UCSD-AML1 (cell line): Measurements from ENCODE around the gene ARID1B.

Experiments
- DNase-seq: peaks from one replicate; lab custom pipeline; 2025; ENCODE audit not compliant: unreplicated experiment; lab: John Stamatoyannopoulos, UW

The ARID1B gene

GRCh38 chr6:156850353-156850752 lies 73.2 kb downstream of the ARID1B start:
- no peak for DNase-seq

GRCh38 chr6:156851454-156851921 lies 74.3 kb downstream of the ARID1B start:
- DNase-seq = no peak

GRCh38 chr6:156852147-156852857 lies 75.1 kb downstream of the ARID1B start:
- no peak for DNase-seq

- DNase-seq = no peak
Observed at GRCh38 chr6:156852858-156853216, 75.7 kb downstream of the ARID1B start.

GRCh38 chr6:156853733-156854132 lies 76.6 kb downstream of the ARID1B start:
- no peak for DNase-seq

GRCh38 chr6:156854466-156855161 lies 77.4 kb downstream of the ARID1B start:
- no peak for DNase-seq

GRCh38 chr6:156857573-156857972 lies 80.4 kb downstream of the ARID1B start:
- DNase-seq = no peak

- no peak for DNase-seq
Observed at GRCh38 chr6:156859686-156860085, 82.5 kb downstream of the ARID1B start.

- DNase-seq = no peak
Observed at GRCh38 chr6:156862711-156863110, 85.5 kb downstream of the ARID1B start.

- no peak for DNase-seq
Observed at GRCh38 chr6:156863504-156863903, 86.3 kb downstream of the ARID1B start.

GRCh38 chr6:156864557-156864956 lies 87.4 kb downstream of the ARID1B start:
- DNase-seq = no peak

- DNase-seq = no peak
Observed at GRCh38 chr6:156865019-156865629, 87.9 kb downstream of the ARID1B start.

GRCh38 chr6:156866220-156867015 lies 89.2 kb downstream of the ARID1B start:
- DNase-seq = no peak

GRCh38 chr6:156867121-156867520 lies 89.9 kb downstream of the ARID1B start:
- no peak for DNase-seq

GRCh38 chr6:156868385-156868784 lies 91.2 kb downstream of the ARID1B start:
- DNase-seq = no peak

- DNase-seq = no peak
Observed at GRCh38 chr6:156869980-156870398, 92.8 kb downstream of the ARID1B start.

- no peak for DNase-seq
Observed at GRCh38 chr6:156870924-156871539, 93.9 kb downstream of the ARID1B start.

GRCh38 chr6:156872903-156873302 lies 95.7 kb downstream of the ARID1B start:
- no peak for DNase-seq

GRCh38 chr6:156873654-156874380 lies 96.6 kb downstream of the ARID1B start:
- no peak for DNase-seq

- DNase-seq = no peak
Observed at GRCh38 chr6:156875062-156875461, 97.9 kb downstream of the ARID1B start.
